Liver (tissue), 3 donors: ENCODE data around the gene CDH4.

Experiments
- GABPA ChIP-seq, 2 donors: IDR thresholded peaks in 1 of 2; conservative IDR thresholded peaks in 1 of 2; 2 replicates each; pipeline ENCODE4 v1.6.1; 2016; ENCODE audit warnings: antibody characterized with exemption in 2 of 2, mild to moderate bottlenecking in 1 of 2, moderate library complexity in 1 of 2
- JUND ChIP-seq, 2 donors: IDR thresholded peaks; 2 replicates each; pipeline ENCODE4 v1.6.1; 2016; ENCODE audit warnings: antibody characterized with exemption in 2 of 2
- NR2F2 ChIP-seq: IDR thresholded peaks from 2 replicates; pipeline ENCODE4 v1.6.1; 2016; ENCODE audit warnings: antibody characterized with exemption
- RXRA ChIP-seq, 2 donors: IDR thresholded peaks; 2 replicates each; pipeline ENCODE4 v1.6.1; 2017 to 2018; ENCODE audit warnings: antibody characterized with exemption in 2 of 2, mild to moderate bottlenecking in 1 of 2
- SP1 ChIP-seq: IDR thresholded peaks from 2 replicates; pipeline ENCODE4 v1.6.1; 2018; ENCODE audit warnings: antibody characterized with exemption, mild to moderate bottlenecking
- TAF1 ChIP-seq: conservative IDR thresholded peaks from 2 replicates; pipeline ENCODE4 v1.6.1; 2016; ENCODE audit warnings: antibody characterized with exemption, mild to moderate bottlenecking
- YY1 ChIP-seq: IDR thresholded peaks from 2 replicates; pipeline ENCODE4 v1.6.1; 2016; ENCODE audit warnings: antibody characterized with exemption, mild to moderate bottlenecking
- TF ChIP-seq, protein P1 (sequence below): fragments of 150-350 bp; IDR thresholded peaks from 2 replicates; pipeline ENCODE4 v1.5.1; 2017; ENCODE audit warnings: improper control_type of control experiment, low read depth, low read length; ENCODE audit not compliant: missing input control
- TF ChIP-seq, protein P2 (sequence below): IDR thresholded peaks from 2 replicates; pipeline ENCODE4 v1.6.1; 2016; ENCODE audit warnings: antibody characterized with exemption
- TF ChIP-seq, protein P3 (sequence below): IDR thresholded peaks from 2 replicates; pipeline ENCODE4 v1.6.1; 2016; ENCODE audit warnings: antibody characterized with exemption, mild to moderate bottlenecking
- TF ChIP-seq, protein P4 (sequence below): IDR thresholded peaks from 2 replicates; pipeline ENCODE4 v1.6.1; 2016; ENCODE audit warnings: antibody characterized with exemption
- donor health status: healthy.
- donor health status: healthy.

DNA sequence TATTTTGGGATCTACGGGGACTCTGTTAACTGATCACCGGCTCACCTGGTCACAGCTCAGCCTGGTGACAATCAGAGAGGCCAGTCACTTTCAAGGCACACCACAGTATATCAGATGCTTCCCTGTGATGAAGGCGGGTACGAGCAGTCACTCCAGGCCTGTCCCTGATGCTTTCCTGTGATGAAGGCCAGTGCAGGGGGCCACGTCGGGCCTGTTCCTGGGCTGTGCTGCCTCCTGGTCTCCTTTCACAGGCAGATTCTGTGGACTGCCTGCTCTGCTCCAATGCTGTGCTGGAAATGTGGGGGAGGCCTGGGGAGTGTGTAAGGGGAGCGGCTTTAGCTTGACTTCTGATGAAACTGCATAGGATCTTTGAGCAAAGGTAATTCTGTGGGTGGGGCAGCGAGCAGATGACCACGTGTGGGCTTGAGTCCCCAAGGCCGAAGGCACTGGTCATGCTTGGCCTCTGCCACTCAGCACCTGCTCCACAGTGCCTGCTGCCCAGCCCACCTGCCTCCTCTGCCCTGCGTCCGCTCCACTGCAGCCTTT, 441.1 kb downstream of the CDH4 start:
- TF ChIP-seq, protein P1, sequence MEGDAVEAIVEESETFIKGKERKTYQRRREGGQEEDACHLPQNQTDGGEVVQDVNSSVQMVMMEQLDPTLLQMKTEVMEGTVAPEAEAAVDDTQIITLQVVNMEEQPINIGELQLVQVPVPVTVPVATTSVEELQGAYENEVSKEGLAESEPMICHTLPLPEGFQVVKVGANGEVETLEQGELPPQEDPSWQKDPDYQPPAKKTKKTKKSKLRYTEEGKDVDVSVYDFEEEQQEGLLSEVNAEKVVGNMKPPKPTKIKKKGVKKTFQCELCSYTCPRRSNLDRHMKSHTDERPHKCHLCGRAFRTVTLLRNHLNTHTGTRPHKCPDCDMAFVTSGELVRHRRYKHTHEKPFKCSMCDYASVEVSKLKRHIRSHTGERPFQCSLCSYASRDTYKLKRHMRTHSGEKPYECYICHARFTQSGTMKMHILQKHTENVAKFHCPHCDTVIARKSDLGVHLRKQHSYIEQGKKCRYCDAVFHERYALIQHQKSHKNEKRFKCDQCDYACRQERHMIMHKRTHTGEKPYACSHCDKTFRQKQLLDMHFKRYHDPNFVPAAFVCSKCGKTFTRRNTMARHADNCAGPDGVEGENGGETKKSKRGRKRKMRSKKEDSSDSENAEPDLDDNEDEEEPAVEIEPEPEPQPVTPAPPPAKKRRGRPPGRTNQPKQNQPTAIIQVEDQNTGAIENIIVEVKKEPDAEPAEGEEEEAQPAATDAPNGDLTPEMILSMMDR: no peak
- TF ChIP-seq YY1 (no peak), SP1 (no peak), TAF1 (no peak), GABPA (IDR thresholded peaks at IDR 0.05 in 1 of 2, conservative IDR thresholded peaks at IDR 0.05 in 1 of 2) (no peak), RXRA (IDR thresholded peaks at IDR 0.05) (no peak), NR2F2 (no peak), JUND (IDR thresholded peaks at IDR 0.05) (no peak)
- TF ChIP-seq, protein P2, sequence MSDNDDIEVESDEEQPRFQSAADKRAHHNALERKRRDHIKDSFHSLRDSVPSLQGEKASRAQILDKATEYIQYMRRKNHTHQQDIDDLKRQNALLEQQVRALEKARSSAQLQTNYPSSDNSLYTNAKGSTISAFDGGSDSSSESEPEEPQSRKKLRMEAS: no peak
- TF ChIP-seq, protein P3, sequence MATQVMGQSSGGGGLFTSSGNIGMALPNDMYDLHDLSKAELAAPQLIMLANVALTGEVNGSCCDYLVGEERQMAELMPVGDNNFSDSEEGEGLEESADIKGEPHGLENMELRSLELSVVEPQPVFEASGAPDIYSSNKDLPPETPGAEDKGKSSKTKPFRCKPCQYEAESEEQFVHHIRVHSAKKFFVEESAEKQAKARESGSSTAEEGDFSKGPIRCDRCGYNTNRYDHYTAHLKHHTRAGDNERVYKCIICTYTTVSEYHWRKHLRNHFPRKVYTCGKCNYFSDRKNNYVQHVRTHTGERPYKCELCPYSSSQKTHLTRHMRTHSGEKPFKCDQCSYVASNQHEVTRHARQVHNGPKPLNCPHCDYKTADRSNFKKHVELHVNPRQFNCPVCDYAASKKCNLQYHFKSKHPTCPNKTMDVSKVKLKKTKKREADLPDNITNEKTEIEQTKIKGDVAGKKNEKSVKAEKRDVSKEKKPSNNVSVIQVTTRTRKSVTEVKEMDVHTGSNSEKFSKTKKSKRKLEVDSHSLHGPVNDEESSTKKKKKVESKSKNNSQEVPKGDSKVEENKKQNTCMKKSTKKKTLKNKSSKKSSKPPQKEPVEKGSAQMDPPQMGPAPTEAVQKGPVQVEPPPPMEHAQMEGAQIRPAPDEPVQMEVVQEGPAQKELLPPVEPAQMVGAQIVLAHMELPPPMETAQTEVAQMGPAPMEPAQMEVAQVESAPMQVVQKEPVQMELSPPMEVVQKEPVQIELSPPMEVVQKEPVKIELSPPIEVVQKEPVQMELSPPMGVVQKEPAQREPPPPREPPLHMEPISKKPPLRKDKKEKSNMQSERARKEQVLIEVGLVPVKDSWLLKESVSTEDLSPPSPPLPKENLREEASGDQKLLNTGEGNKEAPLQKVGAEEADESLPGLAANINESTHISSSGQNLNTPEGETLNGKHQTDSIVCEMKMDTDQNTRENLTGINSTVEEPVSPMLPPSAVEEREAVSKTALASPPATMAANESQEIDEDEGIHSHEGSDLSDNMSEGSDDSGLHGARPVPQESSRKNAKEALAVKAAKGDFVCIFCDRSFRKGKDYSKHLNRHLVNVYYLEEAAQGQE: no peak
- TF ChIP-seq, protein P4, sequence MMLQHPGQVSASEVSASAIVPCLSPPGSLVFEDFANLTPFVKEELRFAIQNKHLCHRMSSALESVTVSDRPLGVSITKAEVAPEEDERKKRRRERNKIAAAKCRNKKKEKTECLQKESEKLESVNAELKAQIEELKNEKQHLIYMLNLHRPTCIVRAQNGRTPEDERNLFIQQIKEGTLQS: no peak
